Measurements from ENCODE around the gene DHRS7. TPM values are rescaled to one million over a fixed set of nuclear protein-coding genes. Genes with fewer than 3 reads are reported as not detected.

DHRS7 gene
- total and polyA plus RNA-seq, 8 donors = 29.4 to 65.4 (median 37.9) TPM

DNA sequence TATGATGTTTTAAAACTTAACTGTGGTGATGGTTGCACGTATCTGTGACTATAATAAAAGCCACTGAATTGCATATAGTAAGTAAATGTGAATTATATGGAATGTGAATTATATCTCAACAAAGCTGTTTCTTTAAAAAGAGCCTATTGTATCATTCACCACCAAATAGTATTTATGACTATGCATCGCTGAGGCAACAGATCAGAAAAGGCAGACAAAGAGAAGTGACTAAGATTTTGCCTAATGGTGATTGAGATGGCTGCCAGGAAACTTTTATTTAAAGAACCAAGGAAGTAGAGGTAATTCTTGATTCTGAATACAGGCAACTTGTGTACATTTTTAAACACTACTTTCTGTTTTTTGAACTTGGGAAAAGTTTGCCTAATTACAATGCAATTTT is 31.7 kb downstream of the DHRS7 start:
- Histone ChIP-seq H3K4me3 (no peak overlapping the region), H3K27ac (no peak overlapping the region), H3K36me3 (no peaks in the 10 kb centered on the region), H3K27me3 (no peaks in the 10 kb centered on the region), H3K4me1 (no peaks in the 10 kb centered on the region), H3K9me3 (no peaks in the 10 kb centered on the region)
- 94 to 96% methylated on average over 2 of the region's 2 CpGs for WGBS, 2 donors
- intact Hi-C loops (cut with DNase I) = no loop called here
- FAIRE-seq (no peak), ATAC-seq (no peak), DNase-seq (no peak)
- TF ChIP-seq, protein P1, sequence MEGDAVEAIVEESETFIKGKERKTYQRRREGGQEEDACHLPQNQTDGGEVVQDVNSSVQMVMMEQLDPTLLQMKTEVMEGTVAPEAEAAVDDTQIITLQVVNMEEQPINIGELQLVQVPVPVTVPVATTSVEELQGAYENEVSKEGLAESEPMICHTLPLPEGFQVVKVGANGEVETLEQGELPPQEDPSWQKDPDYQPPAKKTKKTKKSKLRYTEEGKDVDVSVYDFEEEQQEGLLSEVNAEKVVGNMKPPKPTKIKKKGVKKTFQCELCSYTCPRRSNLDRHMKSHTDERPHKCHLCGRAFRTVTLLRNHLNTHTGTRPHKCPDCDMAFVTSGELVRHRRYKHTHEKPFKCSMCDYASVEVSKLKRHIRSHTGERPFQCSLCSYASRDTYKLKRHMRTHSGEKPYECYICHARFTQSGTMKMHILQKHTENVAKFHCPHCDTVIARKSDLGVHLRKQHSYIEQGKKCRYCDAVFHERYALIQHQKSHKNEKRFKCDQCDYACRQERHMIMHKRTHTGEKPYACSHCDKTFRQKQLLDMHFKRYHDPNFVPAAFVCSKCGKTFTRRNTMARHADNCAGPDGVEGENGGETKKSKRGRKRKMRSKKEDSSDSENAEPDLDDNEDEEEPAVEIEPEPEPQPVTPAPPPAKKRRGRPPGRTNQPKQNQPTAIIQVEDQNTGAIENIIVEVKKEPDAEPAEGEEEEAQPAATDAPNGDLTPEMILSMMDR (IDR thresholded peaks at IDR 0.05) = no peak

DNA sequence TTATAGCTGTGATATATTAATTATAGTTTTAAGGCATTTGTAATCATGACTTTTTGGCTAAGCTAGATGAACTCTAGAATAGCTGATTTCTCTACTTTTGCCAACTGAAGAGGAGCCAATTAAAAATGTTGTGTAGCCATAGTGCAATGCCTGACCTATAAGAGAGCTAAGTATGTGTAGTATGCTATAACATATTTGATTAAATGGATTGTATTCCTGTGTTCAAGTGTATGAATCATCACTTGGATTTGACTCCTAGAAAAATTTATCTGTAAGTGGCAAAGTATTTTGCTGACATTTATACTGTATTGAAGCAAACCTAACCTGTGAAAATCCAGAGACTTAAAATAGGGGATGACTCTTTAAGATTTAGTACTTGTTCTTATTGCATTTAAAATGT is 39.3 kb downstream of the DHRS7 start:
- H3K27ac ChIP-seq = no peak overlapping the region
- no peaks in the 10 kb centered on the region for H3K27me3 ChIP-seq
- ATAC-seq (no peak), FAIRE-seq (no peak), DNase-seq (no peak)
- H3K4me1 ChIP-seq = no peaks in the 10 kb centered on the region
- no peaks in the 10 kb centered on the region for H3K9me3 ChIP-seq
- TF ChIP-seq, protein P1 (IDR thresholded peaks at IDR 0.05) = no peak
- intact Hi-C loops (cut with DNase I) = no loop called here
- peaks cover 0 to 30% (median 5%) of the 10 kb centered on the region in 3 donors for H3K36me3 ChIP-seq
- no peak overlapping the region for H3K4me3 ChIP-seq

DNA sequence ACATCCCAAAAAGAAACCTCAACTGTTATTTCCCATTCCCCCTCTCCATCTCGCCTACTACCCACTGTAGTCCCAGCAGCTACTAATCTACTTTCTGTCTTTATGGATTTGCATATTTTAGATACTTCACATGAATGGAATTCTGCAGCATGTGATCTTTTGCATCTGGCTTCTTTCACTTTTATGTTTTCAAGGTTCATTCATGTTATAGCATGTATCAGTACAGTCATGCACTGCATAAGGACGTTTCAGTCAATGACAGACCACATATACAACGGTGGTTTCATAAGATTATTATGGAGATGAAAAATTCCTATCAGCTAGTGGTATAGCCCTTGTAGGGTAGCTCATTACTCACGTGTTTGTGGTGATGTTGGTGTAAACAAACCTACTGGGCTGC is 49.0 kb downstream of the DHRS7 start:
- ATAC-seq (no peak), FAIRE-seq (no peak), DNase-seq (no peak)
- intact Hi-C loops (cut with DNase I) = no loop called here
- Histone ChIP-seq H3K27ac (no peak overlapping the region), H3K4me3 (no peak overlapping the region), H3K27me3 (no peaks in the 10 kb centered on the region), H3K36me3 (peaks cover 0 to 22% (median 3%) of the 10 kb centered on the region in 3 donors), H3K9me3 (no peaks in the 10 kb centered on the region), H3K4me1 (no peaks in the 10 kb centered on the region)
- 74 to 78% methylated on average over 4 of the region's 4 CpGs for WGBS, 2 donors
- TF ChIP-seq, protein P1 (IDR thresholded peaks at IDR 0.05) = no peak

DNA sequence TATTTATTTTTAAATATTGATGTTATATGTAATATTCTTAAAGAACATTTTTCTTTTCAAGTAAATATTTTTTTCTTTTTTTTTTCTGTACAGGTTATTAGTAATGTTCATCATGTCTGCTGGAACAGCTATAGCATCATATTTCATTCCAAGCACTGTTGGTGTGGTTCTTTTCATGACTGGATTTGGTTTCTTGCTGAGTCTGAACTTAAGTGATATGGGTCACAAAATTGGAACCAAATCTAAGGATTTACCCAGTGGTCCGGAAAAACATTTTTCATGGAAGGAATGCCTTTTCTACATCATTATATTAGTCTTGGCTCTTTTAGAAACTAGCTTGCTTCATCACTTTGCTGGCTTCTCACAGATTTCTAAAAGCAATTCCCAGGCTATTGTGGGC is 50.3 kb downstream of the DHRS7 start:
- no peak overlapping the region for H3K4me3 ChIP-seq
- FAIRE-seq (no peak), ATAC-seq (no peak), DNase-seq (no peak)
- intact Hi-C loops (cut with DNase I) = no loop called here
- no peaks in the 10 kb centered on the region for H3K27me3 ChIP-seq
- 2 to 61% methylated on average over 1 of the region's 1 CpG for WGBS, 2 donors
- H3K4me1 ChIP-seq = no peaks in the 10 kb centered on the region
- no peaks in the 10 kb centered on the region for H3K9me3 ChIP-seq
- TF ChIP-seq, protein P1 (IDR thresholded peaks at IDR 0.05) = no peak
- H3K36me3 ChIP-seq = peaks cover 0 to 22% (median 3%) of the 10 kb centered on the region in 3 donors
- H3K27ac ChIP-seq = no peak overlapping the region

GRCh38 chr14:60111732-60112131 is 53.5 kb downstream of the DHRS7 start:
- TF ChIP-seq, protein P1 (IDR thresholded peaks at IDR 0.05) = no peak
- Histone ChIP-seq H3K36me3 (peaks cover 0 to 7% (median 0%) of the 10 kb centered on the region in 3 donors), H3K27me3 (no peaks in the 10 kb centered on the region), H3K4me3 (no peak overlapping the region), H3K4me1 (no peaks in the 10 kb centered on the region), H3K9me3 (no peaks in the 10 kb centered on the region), H3K27ac (no peak overlapping the region)
- no peak for DNase-seq
- intact Hi-C loops (cut with DNase I) = no loop called here
- no peak for FAIRE-seq
- ATAC-seq = no peak
- 86 to 92% methylated on average over 2 of the region's 2 CpGs for WGBS, 2 donors

All from pancreas (tissue), 10 donors.